GM10248 (cell line): ENCODE results near the gene GAPVD1.
"Not testable (repeated sequence)": the region's sequence is repeated elsewhere in the genome, so short reads cannot be mapped to it uniquely, and the experiment has no call there.

Experiments used
- CTCF ChIA-PET: fragments of 300-600 bp; sonication (Branson Sonifier 250); formaldehyde crosslinking; extraction: SDS; loops from one replicate; lab custom pipeline; 2021; ENCODE audit warnings: antibody characterized with exemption; lab: Yijun Ruan, JAX
- POLR2A ChIA-PET: fragments of 350-650 bp; sonication (Branson Sonifier 250); formaldehyde crosslinking; extraction: SDS; loops from one replicate; lab custom pipeline; 2020; ENCODE audit warnings: antibody characterized with exemption; lab: Yijun Ruan, JAX
- DNase-seq: peaks from one replicate; pipeline ENCODE4 v3.0.0; 2012; ENCODE audit errors: extremely low spot score
- TF ChIP-seq, protein P1 (sequence below): IDR thresholded peaks from 2 replicates; pipeline ENCODE4 v1.5.1; 2012; ENCODE audit warnings: mild to moderate bottlenecking, low read depth; ENCODE audit errors: extremely low read depth, missing control alignments, control extremely low read depth

The GAPVD1 gene

DNA sequence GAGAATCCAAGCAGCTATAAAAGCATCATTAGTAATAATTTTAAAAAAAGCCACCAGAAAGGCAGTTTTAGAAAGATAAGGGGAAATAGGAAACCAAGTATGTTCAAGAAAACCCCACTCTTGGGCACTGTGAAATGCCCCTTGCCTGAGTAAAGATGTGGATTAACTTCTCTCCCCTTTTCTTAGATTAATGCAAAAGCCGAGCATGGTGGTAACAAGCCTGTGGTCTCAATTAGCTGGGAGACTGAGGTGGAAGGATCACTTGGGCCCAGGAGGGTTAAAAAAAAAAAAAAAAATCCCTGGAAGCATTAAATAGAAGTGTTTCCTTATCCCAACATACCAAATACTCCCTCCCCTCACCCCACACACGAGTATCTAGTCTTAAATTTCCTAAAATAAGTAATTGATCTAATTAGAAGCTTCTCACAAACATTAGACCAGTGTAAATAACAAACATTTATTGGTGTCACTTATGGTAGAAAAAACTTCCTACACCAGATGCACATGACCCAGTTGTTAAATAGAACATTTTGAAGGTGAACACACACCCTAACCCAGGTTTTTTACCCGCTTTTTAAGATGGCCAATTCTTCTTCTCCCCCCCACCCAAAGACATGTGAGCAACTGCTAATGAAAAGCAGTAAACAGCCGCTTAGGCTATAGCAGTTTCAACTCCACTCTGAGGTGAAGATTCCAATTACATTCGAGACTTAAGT, 25.7 kb upstream of the GAPVD1 start:
- ChIA-PET CTCF (no interaction called here), POLR2A (interaction anchor here (0.6 to 0.7 kb wide), 5 partner anchors 10 to 403 kb away, joined by 3 to 6 read pairs (median 3); no protein-coding TSS in a partner anchor)
- TF ChIP-seq, protein P1, sequence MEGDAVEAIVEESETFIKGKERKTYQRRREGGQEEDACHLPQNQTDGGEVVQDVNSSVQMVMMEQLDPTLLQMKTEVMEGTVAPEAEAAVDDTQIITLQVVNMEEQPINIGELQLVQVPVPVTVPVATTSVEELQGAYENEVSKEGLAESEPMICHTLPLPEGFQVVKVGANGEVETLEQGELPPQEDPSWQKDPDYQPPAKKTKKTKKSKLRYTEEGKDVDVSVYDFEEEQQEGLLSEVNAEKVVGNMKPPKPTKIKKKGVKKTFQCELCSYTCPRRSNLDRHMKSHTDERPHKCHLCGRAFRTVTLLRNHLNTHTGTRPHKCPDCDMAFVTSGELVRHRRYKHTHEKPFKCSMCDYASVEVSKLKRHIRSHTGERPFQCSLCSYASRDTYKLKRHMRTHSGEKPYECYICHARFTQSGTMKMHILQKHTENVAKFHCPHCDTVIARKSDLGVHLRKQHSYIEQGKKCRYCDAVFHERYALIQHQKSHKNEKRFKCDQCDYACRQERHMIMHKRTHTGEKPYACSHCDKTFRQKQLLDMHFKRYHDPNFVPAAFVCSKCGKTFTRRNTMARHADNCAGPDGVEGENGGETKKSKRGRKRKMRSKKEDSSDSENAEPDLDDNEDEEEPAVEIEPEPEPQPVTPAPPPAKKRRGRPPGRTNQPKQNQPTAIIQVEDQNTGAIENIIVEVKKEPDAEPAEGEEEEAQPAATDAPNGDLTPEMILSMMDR: no peak
- DNase-seq: no peak

DNA sequence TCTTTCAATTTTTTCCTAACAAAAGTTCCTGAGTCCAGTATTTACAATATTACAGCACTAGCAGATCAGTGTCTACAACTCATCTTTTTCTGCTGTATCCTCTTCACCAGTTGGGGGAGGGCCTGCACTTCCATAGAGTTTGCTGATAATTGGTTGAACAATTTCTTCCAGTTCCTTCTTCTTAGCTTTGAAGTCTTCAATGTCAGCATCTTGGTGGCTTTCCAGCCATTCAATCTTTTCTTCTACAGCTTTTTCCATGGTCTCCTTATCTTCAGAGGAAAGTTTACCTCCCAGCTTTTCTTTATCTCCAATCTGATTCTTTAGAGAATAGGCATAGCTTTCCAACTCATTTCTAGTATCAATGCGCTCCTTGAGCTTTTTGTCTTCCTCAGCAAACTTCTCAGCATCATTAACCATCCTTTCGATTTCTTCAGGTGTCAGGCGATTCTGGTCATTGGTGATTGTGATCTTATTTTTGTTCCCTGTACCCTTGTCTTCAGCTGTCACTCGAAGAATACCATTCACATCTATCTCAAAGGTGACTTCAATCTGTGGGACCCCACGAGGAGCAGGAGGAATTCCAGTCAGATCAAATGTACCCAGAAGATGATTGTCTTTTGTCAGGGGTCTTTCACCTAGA, 25.0 kb upstream of the GAPVD1 start:
- DNase-seq: not testable (repeated sequence)
- CTCF ChIA-PET: interaction anchor here (0.9 kb wide), 1 partner anchor 14 kb away, joined by 3 read pairs; no protein-coding TSS in a partner anchor
- POLR2A ChIA-PET: interaction anchor here (0.6 to 1.1 kb wide), 6 partner anchors 11 to 134 kb away, joined by 3 to 6 read pairs (median 3); no protein-coding TSS in a partner anchor

DNA sequence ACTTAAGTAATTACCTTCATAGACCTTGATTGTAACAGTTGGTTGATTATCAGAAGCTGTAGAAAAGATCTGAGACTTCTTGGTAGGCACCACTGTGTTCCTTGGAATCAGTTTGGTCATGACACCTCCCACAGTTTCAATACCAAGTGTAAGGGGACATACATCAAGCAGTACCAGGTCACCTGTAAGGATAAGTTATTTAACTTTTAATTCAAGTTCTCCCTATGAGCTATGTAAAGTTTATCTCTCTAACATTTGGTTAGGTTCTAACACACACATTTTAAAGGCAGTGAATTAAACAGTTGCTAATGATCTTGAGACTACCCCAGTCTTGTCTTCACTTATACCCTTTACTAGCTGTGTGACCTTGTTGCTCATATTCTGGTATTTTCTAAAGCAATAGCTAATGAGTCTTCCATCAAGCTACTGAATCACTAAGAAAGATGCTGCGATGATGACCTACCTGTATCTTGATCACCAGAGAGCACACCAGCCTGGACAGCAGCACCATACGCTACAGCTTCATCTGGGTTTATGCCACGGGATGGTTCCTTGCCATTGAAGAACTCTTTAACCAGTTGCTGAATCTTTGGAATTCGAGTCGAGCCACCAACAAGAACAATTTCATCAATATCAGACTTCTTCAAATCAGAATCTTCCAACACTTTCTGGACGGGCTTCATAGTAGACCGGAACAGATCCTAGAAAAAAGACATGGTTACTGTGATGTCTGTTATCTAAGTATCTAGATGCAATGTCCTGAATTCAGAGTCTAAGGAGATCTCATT, 23.3 kb upstream of the GAPVD1 start:
- no peak for DNase-seq
- TF ChIP-seq, protein P1: no peak
- CTCF ChIA-PET: interaction anchor here (1.3 to 1.9 kb wide), 3 partner anchors 10 to 23 kb away, joined by 3 to 4 read pairs (median 4); partner anchors contain the start of gene GAPVD1
- POLR2A ChIA-PET: interaction anchor here (0.6 to 1.0 kb wide), 2 partner anchors 20 to 81 kb away, joined by 4 read pairs; no protein-coding TSS in a partner anchor

DNA sequence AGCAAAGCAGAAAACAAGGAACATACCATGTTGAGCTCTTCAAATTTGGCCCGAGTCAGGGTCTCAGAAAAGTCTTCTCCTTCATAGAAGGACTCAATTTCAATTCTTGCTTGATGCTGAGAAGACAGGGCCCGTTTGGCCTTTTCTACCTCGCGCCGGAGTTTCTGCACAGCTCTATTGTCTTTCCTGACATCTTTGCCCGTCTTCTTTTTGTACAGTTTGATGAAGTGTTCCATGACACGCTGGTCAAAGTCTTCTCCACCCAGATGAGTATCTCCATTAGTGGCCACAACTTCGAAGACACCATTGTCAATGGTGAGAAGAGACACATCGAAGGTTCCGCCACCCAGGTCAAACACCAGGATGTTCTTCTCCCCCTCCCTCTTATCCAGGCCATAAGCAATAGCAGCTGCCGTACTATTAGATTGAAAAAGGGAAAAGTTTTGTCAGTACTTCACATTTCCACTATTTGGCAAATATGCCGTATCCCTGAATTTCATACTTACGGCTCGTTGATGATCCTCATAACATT, 22.6 kb upstream of the GAPVD1 start:
- ChIA-PET CTCF (interaction anchor here (1.3 to 1.9 kb wide), 3 partner anchors 9 to 22 kb away, joined by 3 to 4 read pairs (median 4); partner anchors contain the start of gene GAPVD1), POLR2A (interaction anchor here (0.6 to 1.0 kb wide), 2 partner anchors 21 to 81 kb away, joined by 4 read pairs; no protein-coding TSS in a partner anchor)
- no peak for DNase-seq
- TF ChIP-seq, protein P1: no peak

DNA sequence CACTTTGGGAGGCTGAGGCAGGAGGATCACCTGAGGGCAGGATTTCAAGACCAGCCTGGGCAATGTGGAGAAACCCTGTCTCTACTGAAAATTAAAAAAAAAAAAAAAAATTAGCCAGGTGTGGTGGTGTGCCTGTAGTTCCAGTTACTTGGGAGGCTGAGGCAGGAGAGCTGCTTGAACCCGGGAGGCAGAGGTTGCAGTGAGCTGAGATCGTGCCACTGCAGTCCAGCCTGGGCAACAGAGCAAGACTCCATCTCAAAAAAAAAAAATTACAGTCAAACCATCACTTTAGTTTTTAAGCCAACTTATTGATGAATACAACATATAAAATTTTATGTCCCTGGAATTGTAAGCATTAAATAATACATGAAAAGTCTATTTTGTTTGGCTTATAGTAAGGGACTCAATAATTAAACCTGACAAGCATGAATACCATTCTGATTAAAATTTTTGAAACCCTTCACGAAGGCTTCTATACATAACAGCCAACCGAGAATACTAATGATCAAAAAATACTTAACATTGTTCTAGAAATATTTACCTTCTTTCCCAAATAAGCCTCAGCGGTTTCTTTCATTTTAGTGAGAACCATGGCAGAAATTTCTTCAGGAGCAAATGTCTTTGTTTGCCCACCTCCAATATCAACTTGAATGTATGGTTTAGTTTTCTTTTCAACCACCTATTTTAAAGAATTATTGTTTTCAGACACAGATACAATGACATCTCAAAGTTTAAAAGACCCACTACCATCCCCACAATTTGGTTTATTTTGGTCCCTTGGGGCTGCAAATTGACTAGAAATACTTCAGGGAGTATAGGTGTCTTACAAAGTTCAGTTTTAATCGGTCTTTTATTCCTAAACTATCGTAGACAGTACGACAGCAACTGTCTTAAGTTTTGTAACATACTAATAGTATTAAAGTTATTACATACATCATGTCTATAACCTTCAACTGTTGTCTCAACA, 21.7 kb upstream of the GAPVD1 start:
- no peak for DNase-seq
- ChIA-PET POLR2A (interaction anchor here (0.9 kb wide), 1 partner anchor 8 kb away, joined by 5 read pairs; no protein-coding TSS in a partner anchor), CTCF (no interaction called here)
- TF ChIP-seq, protein P1: no peak

DNA sequence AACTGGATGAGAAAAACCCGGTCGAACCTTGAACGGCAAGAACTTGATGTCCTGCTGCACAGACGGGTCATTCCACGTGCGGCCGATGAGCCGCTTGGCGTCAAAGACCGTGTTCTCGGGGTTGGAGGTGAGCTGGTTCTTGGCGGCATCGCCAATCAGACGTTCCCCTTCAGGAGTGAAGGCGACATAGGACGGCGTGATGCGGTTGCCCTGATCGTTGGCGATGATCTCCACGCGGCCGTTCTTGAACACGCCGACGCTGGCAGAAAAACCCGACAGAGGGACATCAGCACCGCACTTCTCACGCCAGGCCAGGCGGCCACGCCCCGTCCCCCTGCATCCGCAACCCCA, 21.0 kb upstream of the GAPVD1 start:
- ChIA-PET POLR2A (interaction anchor here (0.9 to 1.4 kb wide), 7 partner anchors 8 to 114 kb away, joined by 3 to 24 read pairs (median 5); partner anchors contain the start of gene GAPVD1), CTCF (interaction anchor here (1.3 to 3.8 kb wide), 2 partner anchors 20 to 66 kb away, joined by 3 to 17 read pairs; partner anchors contain the start of gene GAPVD1)
- DNase-seq: no peak
- TF ChIP-seq, protein P1: no peak
